GM23248 (cell line): ENCODE results near the gene ZNF474. TPM values are rescaled to one million over a fixed set of nuclear protein-coding genes. Genes with fewer than 3 reads are reported as not detected.

ENCODE experiments used
- DNase-seq: peaks from one replicate; pipeline ENCODE4 v3.0.0-alpha.2; 2015
- H2AFZ ChIP-seq: fragments of 200-600 bp; sonication (generic); 2 replicates; pipeline ENCODE4 v1.6.1; 2016; ENCODE audit warnings: antibody characterized with exemption
- H3F3A ChIP-seq: fragments of 200-600 bp; sonication (generic); 2 replicates; pipeline ENCODE4 v1.6.1; 2016; ENCODE audit warnings: mild to moderate bottlenecking, antibody characterized with exemption, mixed run types; ENCODE audit not compliant: insufficient read depth
- H3K27ac ChIP-seq: fragments of 200-600 bp; sonication (generic); 2 replicates; pipeline ENCODE4 v1.5.1; 2016; ENCODE audit warnings: mild to moderate bottlenecking
- H3K27me3 ChIP-seq: fragments of 200-600 bp; sonication (generic); replicated peaks from 2 replicates; pipeline ENCODE4 v1.6.1; 2016; ENCODE audit warnings: mild to moderate bottlenecking; ENCODE audit not compliant: insufficient read depth
- H3K36me3 ChIP-seq: fragments of 200-600 bp; sonication (generic); 2 replicates; pipeline ENCODE4 v1.6.1; 2016; ENCODE audit warnings: low read depth, mild to moderate bottlenecking
- H3K4me1 ChIP-seq: fragments of 200-600 bp; sonication (generic); 2 replicates; pipeline ENCODE4 v1.6.1; 2016; ENCODE audit warnings: mild to moderate bottlenecking; ENCODE audit not compliant: insufficient read depth
- H3K4me2 ChIP-seq: fragments of 200-600 bp; sonication (generic); one replicate; pipeline ENCODE4 v1.6.1; 2016; ENCODE audit warnings: mild to moderate bottlenecking; ENCODE audit not compliant: unreplicated experiment
- H3K4me3 ChIP-seq: fragments of 200-600 bp; sonication (generic); 2 replicates; pipeline ENCODE4 v1.5.1; 2016; ENCODE audit warnings: mild to moderate bottlenecking
- H3K79me2 ChIP-seq: fragments of 200-600 bp; sonication (generic); 2 replicates; pipeline ENCODE4 v1.6.1; 2016; ENCODE audit warnings: mild to moderate bottlenecking; ENCODE audit not compliant: insufficient read depth
- H3K9ac ChIP-seq: fragments of 200-600 bp; sonication (generic); 2 replicates; pipeline ENCODE4 v1.6.1; 2016; ENCODE audit warnings: mild to moderate bottlenecking
- H3K9me2 ChIP-seq: fragments of 200-600 bp; sonication (generic); 2 replicates; pipeline ENCODE4 v1.6.1; 2016; ENCODE audit warnings: mixed run types, mild to moderate bottlenecking, moderate library complexity; ENCODE audit not compliant: insufficient read depth
- H3K9me3 ChIP-seq: fragments of 200-600 bp; sonication (generic); one replicate; pipeline ENCODE4 v1.6.1; 2017; ENCODE audit warnings: low read depth
- H4K20me1 ChIP-seq: fragments of 200-600 bp; sonication (generic); 2 replicates; pipeline ENCODE4 v1.6.0; 2016; ENCODE audit not compliant: insufficient read depth
- EZH2 ChIP-seq: fragments of 200-600 bp; sonication (generic); IDR thresholded peaks from 2 replicates; pipeline ENCODE4 v1.6.1; 2018; ENCODE audit warnings: antibody characterized with exemption, mild to moderate bottlenecking; ENCODE audit not compliant: insufficient read depth, poor library complexity, severe bottlenecking
- EZH2phosphoT487 ChIP-seq: fragments of 200-600 bp; sonication (generic); IDR thresholded peaks from 2 replicates; pipeline ENCODE4 v1.6.1; 2018; ENCODE audit warnings: antibody characterized with exemption, moderate library complexity, mild to moderate bottlenecking, low read depth; ENCODE audit not compliant: insufficient read depth
- WGBS, 2 experiments: methylation state at CpG; one replicate each; pipeline ENCODE4 v1.1.6; 2015 to 2017; ENCODE audit warnings: low lambda C conversion rate in 2 of 2, low coverage in 1 of 2; ENCODE audit errors: missing lambda C conversion rate in 2 of 2; 5-methylcytosine and 5-hydroxymethylcytosine counted together
- in situ Hi-C: fragments of 300-500 bp; cut with MboI; formaldehyde crosslinking; loops from 2 replicates; pipeline ENCODE4 v1.15.0; 2020
- polyA plus RNA-seq: library from polyadenylated mRNA; unstranded; fragments of >200 nt; fragmentation: Nextera tagmentation; extraction: Ambion mirVana; gene quantifications from 2 replicates; pipeline ENCODE4 v1.2.1, GENCODE V29; 2016
- total RNA-seq: library from RNA; depleted of rRNA; stranded (reverse); fragments of >200 nt; shearing (Covaris generic); gene quantifications from 2 replicates; pipeline ENCODE4 v1.2.3, GENCODE V29; 2014

Gene ZNF474
- total and polyA plus RNA-seq, 2 experiments from 2014 or later = 0.21 to 0.43 TPM

DNA sequence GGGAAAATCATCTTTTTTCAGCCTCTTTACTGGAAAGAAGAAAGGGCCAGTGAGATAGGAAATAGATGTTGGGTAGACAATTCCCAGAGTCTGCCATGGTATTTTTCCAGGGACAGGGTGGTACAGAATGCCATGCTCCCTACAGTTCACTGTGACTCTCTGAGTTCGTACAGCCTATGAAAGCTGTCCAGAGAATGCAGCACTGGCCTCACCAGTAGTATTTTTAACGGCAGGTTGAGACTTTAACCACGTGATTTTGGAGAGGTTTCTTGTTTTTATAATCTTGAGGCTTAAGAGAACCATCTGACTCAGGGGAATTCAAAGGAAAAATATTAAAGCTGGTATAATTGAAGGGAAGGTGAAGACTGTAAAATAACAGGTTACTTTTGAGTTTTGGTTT lies 10.1 kb upstream of the ZNF474 start:
- Histone ChIP-seq H4K20me1 (no peaks in the 10 kb centered on the region), H3K79me2 (no peaks in the 10 kb centered on the region), H2AFZ (no peak overlapping the region), H3K27me3 (no peaks in the 10 kb centered on the region), H3K27ac (no peak overlapping the region), H3K9me3 (no peaks in the 10 kb centered on the region), H3K9me2 (no peaks in the 10 kb centered on the region), H3F3A (0 out of 2 replicates have a peak, but pooled peaks cover 6% of the 10 kb centered on the region), H3K9ac (no peak overlapping the region), H3K4me2 (no peak overlapping the region), H3K4me3 (no peak overlapping the region), H3K36me3 (no peaks in the 10 kb centered on the region), H3K4me1 (peaks cover 16% of the 10 kb centered on the region)
- in situ Hi-C loops = no loop called here
- 92 to 96% methylated on average over 3 of the region's 3 CpGs for WGBS, 2 experiments
- DNase-seq = no peak
- TF ChIP-seq EZH2 = no peak
- TF ChIP-seq EZH2phosphoT487 = no peak

DNA sequence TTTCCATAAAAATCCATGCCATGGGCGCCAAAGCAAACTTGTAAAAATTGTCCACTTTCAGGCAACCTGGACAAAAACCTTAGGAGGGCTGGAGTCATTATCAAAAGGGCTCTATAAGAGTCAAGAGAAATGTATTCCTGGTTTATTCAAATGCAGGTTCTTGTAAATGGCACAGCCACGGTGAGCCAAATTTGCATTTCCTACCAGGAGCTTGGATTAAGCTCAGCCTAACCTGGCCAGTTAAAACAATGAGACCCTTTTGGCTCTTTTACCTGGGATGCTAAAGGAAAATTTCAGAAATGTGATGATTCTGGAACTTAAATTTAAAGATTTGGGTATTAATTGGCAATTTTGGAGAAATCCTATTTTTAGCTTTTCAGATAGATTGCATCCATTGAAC lies 8.9 kb upstream of the ZNF474 start:
- in situ Hi-C loops = no loop called here
- no peaks in the 10 kb centered on the region for H3K79me2 ChIP-seq
- no peak overlapping the region for H3K27ac ChIP-seq
- H3K9ac ChIP-seq = no peak overlapping the region
- no peak overlapping the region for H3K4me3 ChIP-seq
- no peaks in the 10 kb centered on the region for H3K9me3 ChIP-seq
- no peak for DNase-seq
- no peaks in the 10 kb centered on the region for H3K9me2 ChIP-seq
- H3K4me2 ChIP-seq = no peak overlapping the region
- H3F3A ChIP-seq = peaks cover 10% of the 10 kb centered on the region
- H3K36me3 ChIP-seq = no peaks in the 10 kb centered on the region
- WGBS, 2 experiments = 96% methylated on average over 2 of the region's 2 CpGs
- no peaks in the 10 kb centered on the region for H4K20me1 ChIP-seq
- no peak for TF ChIP-seq EZH2phosphoT487
- no peak for TF ChIP-seq EZH2
- H3K4me1 ChIP-seq = peaks cover 19% of the 10 kb centered on the region
- H2AFZ ChIP-seq = no peak overlapping the region
- no peaks in the 10 kb centered on the region for H3K27me3 ChIP-seq

DNA sequence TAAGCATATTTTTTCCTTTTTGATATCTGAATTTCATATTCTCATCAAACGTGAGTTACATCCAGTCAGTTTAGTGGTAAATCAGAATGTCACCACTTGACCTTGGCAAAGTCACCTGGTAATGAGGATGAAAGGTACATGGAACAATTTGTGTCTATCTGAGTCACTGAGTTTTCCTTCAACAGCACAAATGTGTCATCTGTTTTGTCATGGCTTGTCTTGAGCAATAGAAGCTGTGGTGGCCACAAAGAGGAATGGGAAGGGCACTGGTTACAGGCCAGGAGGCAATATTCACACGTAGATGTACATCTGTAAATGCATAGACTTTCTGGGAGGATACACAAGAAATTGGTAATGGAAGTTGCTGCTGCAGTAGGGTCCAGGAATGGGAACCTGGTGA lies 8.4 kb upstream of the ZNF474 start:
- Histone ChIP-seq H3K27me3 (no peaks in the 10 kb centered on the region), H3K9me2 (no peaks in the 10 kb centered on the region), H3K79me2 (no peaks in the 10 kb centered on the region), H3K4me2 (no peak overlapping the region), H3K4me3 (no peak overlapping the region), H2AFZ (no peak overlapping the region), H4K20me1 (no peaks in the 10 kb centered on the region), H3K36me3 (no peaks in the 10 kb centered on the region), H3K9me3 (no peaks in the 10 kb centered on the region), H3K27ac (0 out of 2 replicates have a peak overlapping the region, but pooled peaks have one; percentile 7), H3F3A (peaks cover 15% of the 10 kb centered on the region), H3K9ac (no peak overlapping the region), H3K4me1 (peaks cover 24% of the 10 kb centered on the region)
- peak; percentile 85 for DNase-seq
- WGBS, 2 experiments = 19 to 21% methylated on average over 2 of the region's 2 CpGs
- in situ Hi-C loops = no loop called here
- TF ChIP-seq EZH2 (no peak), EZH2phosphoT487 (no peak)

DNA sequence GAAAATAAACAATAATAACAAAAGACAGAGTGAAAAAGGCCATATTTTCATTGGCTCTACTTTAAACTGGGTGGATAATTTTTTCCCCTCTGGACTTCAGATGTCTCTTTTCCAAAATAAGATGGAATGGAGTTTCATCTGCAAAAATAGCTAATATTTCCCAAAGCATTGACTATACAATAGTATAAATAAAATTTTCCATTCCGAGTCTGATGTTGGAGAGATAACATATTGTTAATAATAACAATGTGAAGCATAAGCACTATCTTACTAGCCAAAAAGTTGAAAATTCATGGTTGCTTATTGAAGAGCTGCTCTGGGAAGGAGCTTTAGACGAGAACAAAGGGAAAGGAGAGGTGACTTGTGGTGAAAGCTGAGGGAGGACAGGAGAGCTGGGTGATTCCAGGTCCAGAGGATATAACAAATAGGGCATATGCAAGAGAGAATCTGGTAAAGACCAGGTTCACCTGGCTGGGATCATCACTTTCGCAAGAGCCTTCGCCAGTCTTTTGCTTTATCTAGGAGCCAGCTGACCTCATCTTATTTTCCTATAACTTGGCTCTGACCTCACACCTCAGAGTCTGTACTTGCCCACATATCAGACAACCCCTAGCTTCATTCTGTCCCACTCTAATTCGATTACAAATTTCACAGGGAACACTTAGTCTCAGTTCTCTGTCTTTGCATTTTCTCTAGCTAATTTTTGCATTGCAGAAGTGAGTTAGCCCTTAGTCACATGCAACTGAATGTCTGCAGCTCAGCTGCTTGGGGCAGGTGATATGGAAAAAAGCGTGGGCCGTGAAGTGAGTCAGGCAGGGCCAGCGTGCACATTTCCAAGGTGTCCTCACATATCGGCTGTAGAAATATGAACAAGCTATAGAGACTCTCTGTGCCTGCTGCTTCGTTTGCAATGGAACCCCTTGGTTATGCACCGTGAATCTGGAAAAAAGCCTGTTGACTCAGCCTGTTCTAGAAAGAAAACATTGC lies 7.6 kb upstream of the ZNF474 start:
- Histone ChIP-seq H3K79me2 (no peaks in the 10 kb centered on the region), H3F3A (peaks cover 23% of the 10 kb centered on the region), H3K36me3 (no peaks in the 10 kb centered on the region), H3K9me2 (no peaks in the 10 kb centered on the region), H3K27ac (peak overlapping the region; percentile 7), H3K4me2 (peak overlapping the region; percentile 29), H3K27me3 (no peaks in the 10 kb centered on the region), H3K4me3 (no peak overlapping the region), H2AFZ (no peak overlapping the region), H3K4me1 (peaks cover 32% of the 10 kb centered on the region), H3K9me3 (no peaks in the 10 kb centered on the region), H4K20me1 (no peaks in the 10 kb centered on the region), H3K9ac (peak overlapping the region; percentile 10; the same call in 1 of the 2 replicates)
- WGBS, 2 experiments = 71 to 77% methylated on average over 11 of the region's 11 CpGs
- in situ Hi-C loops = no loop called here
- DNase-seq = peak; percentile 71
- TF ChIP-seq EZH2 = no peak
- no peak for TF ChIP-seq EZH2phosphoT487
